ENCODE measurements around the gene WDR75. TPM values are rescaled to one million over a fixed set of nuclear protein-coding genes. Genes with fewer than 3 reads are reported as not detected.

The WDR75 gene
- total RNA-seq, 1 donor = 47.5 TPM

DNA sequence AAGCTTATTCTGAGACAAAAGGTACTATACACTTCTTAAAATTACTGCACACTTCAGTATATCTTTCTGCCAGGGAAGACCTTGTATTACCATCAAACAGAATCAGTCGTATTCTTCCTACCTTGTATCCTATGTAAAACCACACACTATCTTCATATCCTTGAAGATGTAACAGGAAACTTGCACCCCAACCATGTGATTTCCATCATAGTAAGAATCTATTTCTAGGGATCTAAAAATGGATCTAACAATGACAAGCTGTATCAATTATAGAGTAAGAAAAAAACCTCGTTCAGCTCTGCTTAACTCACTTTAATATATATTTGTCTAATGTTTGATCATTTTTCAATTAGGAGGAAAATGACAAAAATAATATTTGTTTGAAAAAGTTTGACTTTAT, 60.2 kb downstream of the WDR75 start:
- no peak overlapping the region for H3K4me3 ChIP-seq (ENCODE audit: low read depth, low read length)
- TF ChIP-seq, protein P1, sequence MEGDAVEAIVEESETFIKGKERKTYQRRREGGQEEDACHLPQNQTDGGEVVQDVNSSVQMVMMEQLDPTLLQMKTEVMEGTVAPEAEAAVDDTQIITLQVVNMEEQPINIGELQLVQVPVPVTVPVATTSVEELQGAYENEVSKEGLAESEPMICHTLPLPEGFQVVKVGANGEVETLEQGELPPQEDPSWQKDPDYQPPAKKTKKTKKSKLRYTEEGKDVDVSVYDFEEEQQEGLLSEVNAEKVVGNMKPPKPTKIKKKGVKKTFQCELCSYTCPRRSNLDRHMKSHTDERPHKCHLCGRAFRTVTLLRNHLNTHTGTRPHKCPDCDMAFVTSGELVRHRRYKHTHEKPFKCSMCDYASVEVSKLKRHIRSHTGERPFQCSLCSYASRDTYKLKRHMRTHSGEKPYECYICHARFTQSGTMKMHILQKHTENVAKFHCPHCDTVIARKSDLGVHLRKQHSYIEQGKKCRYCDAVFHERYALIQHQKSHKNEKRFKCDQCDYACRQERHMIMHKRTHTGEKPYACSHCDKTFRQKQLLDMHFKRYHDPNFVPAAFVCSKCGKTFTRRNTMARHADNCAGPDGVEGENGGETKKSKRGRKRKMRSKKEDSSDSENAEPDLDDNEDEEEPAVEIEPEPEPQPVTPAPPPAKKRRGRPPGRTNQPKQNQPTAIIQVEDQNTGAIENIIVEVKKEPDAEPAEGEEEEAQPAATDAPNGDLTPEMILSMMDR (IDR thresholded peaks at IDR 0.05; ENCODE audit: insufficient read depth, low read depth, low read length) = no peak
- no peak for DNase-seq (ENCODE audit: low read depth)

DNA sequence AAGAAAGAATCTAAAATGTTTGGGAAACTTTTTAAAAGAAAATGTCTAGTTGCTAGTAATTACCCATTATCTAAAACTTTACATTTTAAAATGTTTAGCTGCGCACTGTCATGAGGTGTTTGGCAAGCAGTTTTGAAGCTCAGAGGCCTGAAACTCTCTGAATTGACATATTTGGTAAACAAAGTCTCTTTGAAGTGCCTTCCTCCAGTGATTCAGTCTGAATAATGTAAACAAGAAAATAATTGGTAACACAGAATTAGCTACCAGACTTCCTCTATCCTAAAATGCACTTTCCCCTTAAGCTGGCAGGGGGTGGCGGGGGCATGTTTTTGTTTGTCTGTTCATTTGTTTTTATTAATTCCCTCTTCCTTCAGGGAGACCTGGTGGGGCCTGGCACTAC, 61.4 kb downstream of the WDR75 start:
- peak; percentile 49 for DNase-seq (ENCODE audit: low read depth)
- TF ChIP-seq, protein P1 (IDR thresholded peaks at IDR 0.05; ENCODE audit: insufficient read depth, low read depth, low read length) = no peak
- H3K4me3 ChIP-seq (ENCODE audit: low read depth, low read length) = no peak overlapping the region

DNA sequence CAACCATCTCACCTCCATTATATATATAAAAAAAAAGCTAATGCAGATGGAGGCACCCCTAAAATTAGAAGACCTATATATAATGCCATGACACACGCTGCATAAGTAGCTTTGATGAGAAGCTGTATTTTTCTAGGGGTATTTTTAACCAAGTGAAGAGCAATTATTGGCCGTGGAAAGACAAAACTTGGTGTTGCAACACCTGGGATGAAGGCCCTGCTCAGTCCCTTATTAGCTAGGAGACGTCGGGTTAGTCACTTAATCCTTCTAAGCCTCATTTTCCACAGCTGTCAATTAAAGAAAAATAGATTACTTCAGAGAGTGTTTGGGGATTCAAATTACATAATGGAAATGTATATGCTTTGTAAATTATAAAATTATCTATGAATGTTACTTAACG, 63.0 kb downstream of the WDR75 start:
- TF ChIP-seq, protein P1 (IDR thresholded peaks at IDR 0.05; ENCODE audit: insufficient read depth, low read depth, low read length) = no peak
- H3K4me3 ChIP-seq (ENCODE audit: low read depth, low read length) = no peak overlapping the region
- DNase-seq (ENCODE audit: low read depth) = no peak

DNA sequence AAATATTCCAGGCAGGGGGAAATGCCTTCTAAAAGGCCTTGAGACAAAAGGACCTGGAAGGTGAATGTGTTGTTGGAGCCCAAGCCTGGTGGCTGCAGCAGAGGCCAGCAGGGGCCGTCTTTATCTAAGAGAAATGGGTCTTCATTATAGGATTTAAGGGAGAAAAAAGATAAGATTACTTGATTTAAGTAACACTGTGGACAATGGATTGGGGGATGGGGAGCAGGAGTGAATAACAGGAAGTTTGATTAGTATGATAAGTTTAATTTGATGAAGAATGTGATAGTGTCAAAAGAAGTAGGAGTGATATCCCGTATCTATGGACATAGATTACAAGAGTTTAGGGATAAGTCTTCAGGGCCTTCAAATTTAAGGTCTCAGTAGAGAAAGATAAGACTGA, 64.2 kb downstream of the WDR75 start:
- H3K4me3 ChIP-seq (ENCODE audit: low read depth, low read length) = no peak overlapping the region
- TF ChIP-seq, protein P1 (IDR thresholded peaks at IDR 0.05; ENCODE audit: insufficient read depth, low read depth, low read length) = no peak
- DNase-seq (ENCODE audit: low read depth) = no peak

DNA sequence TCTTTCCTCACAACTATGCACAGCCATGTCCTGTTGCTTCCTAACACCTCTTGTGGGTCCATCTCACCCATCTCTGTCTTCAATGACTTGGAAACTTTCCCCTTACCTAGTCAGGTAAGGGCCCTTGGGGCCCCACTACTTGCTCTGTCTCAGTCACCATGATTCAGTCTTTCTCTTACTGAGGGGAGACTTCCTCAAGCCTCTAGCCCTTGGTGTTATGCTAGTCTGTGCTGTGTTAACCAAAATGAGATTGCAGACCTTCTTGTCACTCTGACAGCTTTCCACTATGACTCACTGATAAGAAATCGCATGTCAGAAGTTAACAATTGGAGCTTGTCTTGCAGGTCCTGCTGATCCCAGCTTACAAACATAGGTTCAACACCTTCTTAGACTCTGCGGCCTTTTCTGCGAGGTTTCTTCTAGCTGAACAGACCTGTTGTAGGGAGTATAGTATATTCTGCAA, 65.3 kb downstream of the WDR75 start:
- H3K4me3 ChIP-seq (ENCODE audit: low read depth, low read length) = no peak overlapping the region
- TF ChIP-seq, protein P1 (IDR thresholded peaks at IDR 0.05; ENCODE audit: insufficient read depth, low read depth, low read length) = no peak
- DNase-seq (ENCODE audit: low read depth) = no peak

DNA sequence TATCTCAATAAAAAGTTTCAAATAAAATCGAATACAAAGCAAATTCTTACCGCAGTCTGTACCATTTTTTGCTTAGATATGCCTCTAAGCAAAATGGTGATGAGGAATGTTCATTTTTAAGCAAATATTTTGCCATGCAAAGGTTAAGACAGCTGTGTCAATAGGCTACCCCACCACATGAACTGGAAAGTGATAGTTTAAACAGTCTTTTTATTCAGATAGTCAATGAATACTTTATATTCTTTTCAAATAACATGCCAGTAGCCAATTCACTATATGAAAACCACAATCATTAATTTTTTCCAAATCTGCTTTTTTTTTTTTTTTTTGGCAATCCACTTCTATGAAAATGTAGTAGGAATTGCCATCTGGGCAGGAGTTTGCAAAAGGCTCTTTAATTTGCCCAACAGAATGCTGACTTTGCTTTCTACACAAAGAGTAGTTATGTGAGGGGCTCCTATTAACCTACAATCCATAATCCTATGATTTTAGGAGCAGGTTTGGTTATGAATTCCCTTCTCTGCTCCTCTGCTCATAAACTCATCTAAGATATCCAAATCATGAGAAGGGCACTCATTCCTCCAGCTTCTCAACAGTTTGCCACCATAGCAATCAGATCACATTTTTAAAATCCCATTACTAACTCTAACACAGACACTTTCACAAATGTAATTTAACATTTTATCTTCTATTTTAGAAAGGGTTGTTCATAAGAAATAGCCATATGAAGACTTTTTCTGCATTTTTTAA, 70.1 kb downstream of the WDR75 start:
- no peak for DNase-seq (ENCODE audit: low read depth)
- TF ChIP-seq, protein P1 (IDR thresholded peaks at IDR 0.05; ENCODE audit: insufficient read depth, low read depth, low read length) = no peak
- H3K4me3 ChIP-seq (ENCODE audit: low read depth, low read length) = no peak overlapping the region

DNA sequence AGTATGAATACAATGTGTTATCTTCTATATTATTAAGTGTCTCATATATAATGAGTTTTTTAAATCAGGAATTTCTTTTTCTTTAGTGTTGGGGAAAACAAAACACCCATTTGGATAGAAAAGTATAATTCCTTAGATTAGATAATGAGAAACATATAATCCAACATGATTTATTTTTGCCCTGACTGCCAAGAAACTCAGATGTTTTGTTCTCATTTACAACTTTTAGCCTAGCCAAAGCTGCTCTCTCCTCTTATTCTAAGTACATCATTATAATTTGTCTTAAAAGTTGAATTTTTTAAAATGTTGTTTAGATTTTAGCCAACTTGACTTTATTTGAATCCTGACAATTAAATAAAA, 70.7 kb downstream of the WDR75 start:
- TF ChIP-seq, protein P1 (IDR thresholded peaks at IDR 0.05; ENCODE audit: insufficient read depth, low read depth, low read length) = no peak
- H3K4me3 ChIP-seq (ENCODE audit: low read depth, low read length) = no peak overlapping the region
- no peak for DNase-seq (ENCODE audit: low read depth)

Measured in fibroblast of villous mesenchyme (primary cell).